HL-60 (cell line): ENCODE measurements around the gene EYS.

Experiments used
- DNase-seq, 2 experiments: peaks; one replicate each; pipeline ENCODE4 v3.0.0-alpha.2; 2010 to 2020; ENCODE audit warnings: low read depth in 1 of 2, low spot score in 1 of 2
- H3K27ac ChIP-seq: fragments of 250-450 bp; sonication (Bioruptor Pico); replicated peaks from 2 replicates; pipeline ENCODE4 v1.5.1; 2020; ENCODE audit warnings: mild to moderate bottlenecking, moderate library complexity
- H3K27me3 ChIP-seq: fragments of 250-450 bp; sonication (Bioruptor Pico); 2 replicates; pipeline ENCODE4 v1.5.1; 2021; ENCODE audit warnings: mild to moderate bottlenecking, moderate library complexity; ENCODE audit not compliant: insufficient read depth, poor library complexity, severe bottlenecking
- H3K4me3 ChIP-seq: replicated peaks from 2 replicates; pipeline ENCODE4 v1.5.1; 2011; ENCODE audit warnings: mild to moderate bottlenecking, control low read depth, low read length; ENCODE audit not compliant: insufficient read depth
- CTCF ChIP-seq: IDR thresholded peaks from one replicate; pipeline ENCODE4 v1.5.1; 2011; ENCODE audit warnings: low read length, control low read depth, inconsistent platforms; ENCODE audit not compliant: insufficient read depth
- GABPA ChIP-seq: IDR thresholded peaks from 2 replicates; pipeline ENCODE4 v1.6.1; 2012; ENCODE audit warnings: low read depth
- POLR2AphosphoS5 ChIP-seq: IDR thresholded peaks from 2 replicates; pipeline ENCODE4 v1.6.1; 2012; ENCODE audit warnings: low read depth
- REST ChIP-seq: IDR thresholded peaks from 2 replicates; pipeline ENCODE4 v1.6.1; 2012; ENCODE audit warnings: low read depth; ENCODE audit not compliant: insufficient replicate concordance
- SPI1 ChIP-seq: IDR thresholded peaks from 2 replicates; pipeline ENCODE4 v1.6.1; 2012; ENCODE audit warnings: low read depth, mild to moderate bottlenecking, borderline replicate concordance

Gene EYS

GRCh38 chr6:63714091-63714490 lies 1992.9 kb downstream of the EYS start:
- TF ChIP-seq REST, result no peak
- TF ChIP-seq CTCF, result no peak
- TF ChIP-seq POLR2AphosphoS5, result no peak
- no peak for TF ChIP-seq SPI1
- no peak for TF ChIP-seq GABPA
- no peak for DNase-seq
- H3K27ac ChIP-seq, result no peak overlapping the region
- H3K4me3 ChIP-seq, result no peak overlapping the region
- no peaks in the 10 kb centered on the region for H3K27me3 ChIP-seq

- TF ChIP-seq CTCF (no peak), GABPA (no peak), REST (no peak)
- Histone ChIP-seq H3K27ac (no peak overlapping the region), H3K4me3 (no peak overlapping the region), H3K27me3 (no peaks in the 10 kb centered on the region)
- no peak for DNase-seq
Observed at GRCh38 chr6:63713332-63713731, 1993.7 kb downstream of the EYS start.

- Histone ChIP-seq H3K4me3 (no peak overlapping the region), H3K27me3 (no peaks in the 10 kb centered on the region), H3K27ac (no peak overlapping the region)
- no peak for DNase-seq
- TF ChIP-seq CTCF (no peak), REST (no peak), GABPA (no peak), SPI1 (no peak), POLR2AphosphoS5 (no peak)
Observed at GRCh38 chr6:63709148-63709547, 1997.9 kb downstream of the EYS start.
